Measurements from ENCODE around the gene FAM149A. TPM values are rescaled to one million over a fixed set of nuclear protein-coding genes. Genes with fewer than 3 reads are reported as not detected.

Gene FAM149A
- total RNA-seq, 1 donor from 2014 or later, result 5.8 TPM

DNA sequence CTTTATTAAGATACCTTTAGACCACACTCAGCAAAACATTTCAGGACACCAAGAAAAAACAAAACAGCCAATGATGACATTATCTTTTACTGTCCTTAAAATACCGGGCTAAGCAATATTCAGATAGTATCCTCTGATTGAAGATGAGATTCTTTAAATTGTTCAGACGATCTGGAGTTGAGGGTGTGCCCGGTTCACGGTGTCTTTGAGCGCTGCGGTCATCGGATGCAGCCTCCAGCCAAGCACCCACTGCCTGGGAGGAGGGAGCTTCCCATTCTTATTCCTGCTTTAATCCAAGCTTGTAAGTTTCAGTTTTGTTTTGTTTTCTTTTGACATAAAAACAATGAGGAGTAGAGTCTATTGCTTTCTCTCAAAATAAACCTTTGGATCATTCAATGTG, 14.1 kb downstream of the FAM149A start:
- peaks cover 19% of the 10 kb centered on the region for H3K27me3 Mint-ChIP-seq (ENCODE audit: low read depth)
- no peak overlapping the region for H3K4me3 Mint-ChIP-seq (ENCODE audit: unreplicated experiment)
- no peak overlapping the region for H3K27ac Mint-ChIP-seq (ENCODE audit: unreplicated experiment)
- TF ChIP-seq, protein P1, sequence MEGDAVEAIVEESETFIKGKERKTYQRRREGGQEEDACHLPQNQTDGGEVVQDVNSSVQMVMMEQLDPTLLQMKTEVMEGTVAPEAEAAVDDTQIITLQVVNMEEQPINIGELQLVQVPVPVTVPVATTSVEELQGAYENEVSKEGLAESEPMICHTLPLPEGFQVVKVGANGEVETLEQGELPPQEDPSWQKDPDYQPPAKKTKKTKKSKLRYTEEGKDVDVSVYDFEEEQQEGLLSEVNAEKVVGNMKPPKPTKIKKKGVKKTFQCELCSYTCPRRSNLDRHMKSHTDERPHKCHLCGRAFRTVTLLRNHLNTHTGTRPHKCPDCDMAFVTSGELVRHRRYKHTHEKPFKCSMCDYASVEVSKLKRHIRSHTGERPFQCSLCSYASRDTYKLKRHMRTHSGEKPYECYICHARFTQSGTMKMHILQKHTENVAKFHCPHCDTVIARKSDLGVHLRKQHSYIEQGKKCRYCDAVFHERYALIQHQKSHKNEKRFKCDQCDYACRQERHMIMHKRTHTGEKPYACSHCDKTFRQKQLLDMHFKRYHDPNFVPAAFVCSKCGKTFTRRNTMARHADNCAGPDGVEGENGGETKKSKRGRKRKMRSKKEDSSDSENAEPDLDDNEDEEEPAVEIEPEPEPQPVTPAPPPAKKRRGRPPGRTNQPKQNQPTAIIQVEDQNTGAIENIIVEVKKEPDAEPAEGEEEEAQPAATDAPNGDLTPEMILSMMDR (IDR thresholded peaks at IDR 0.05), result no peak
- no peaks in the 10 kb centered on the region for H3K9me3 Mint-ChIP-seq (ENCODE audit: low read depth)
- no peak for DNase-seq (ENCODE audit: low spot score)
- no peaks in the 10 kb centered on the region for H3K4me1 Mint-ChIP-seq (ENCODE audit: low read depth)
- H3K36me3 Mint-ChIP-seq (ENCODE audit: low read depth), result no peaks in the 10 kb centered on the region

DNA sequence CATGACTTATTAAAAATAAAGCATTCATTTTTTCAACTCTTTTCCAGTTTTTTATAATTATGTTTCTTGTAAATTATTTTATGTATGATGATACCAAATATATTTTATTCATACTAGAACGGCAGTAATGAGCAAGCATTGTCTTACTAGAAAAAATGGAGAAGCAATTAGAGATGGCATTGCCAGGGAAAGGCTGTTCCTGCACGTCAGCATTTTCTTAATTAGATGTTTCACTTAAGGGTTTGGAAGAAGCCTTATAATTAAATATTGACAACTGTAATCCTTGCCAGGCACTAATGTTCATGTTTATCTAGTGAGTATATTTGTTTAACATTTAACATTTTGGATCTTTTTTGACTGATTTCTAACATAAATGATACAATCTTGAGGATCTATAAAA, 16.6 kb downstream of the FAM149A start:
- Mint-ChIP-seq H3K4me3 (ENCODE audit: unreplicated experiment) (no peak overlapping the region), H3K27ac (ENCODE audit: unreplicated experiment) (no peak overlapping the region)
- TF ChIP-seq, protein P1 (IDR thresholded peaks at IDR 0.05), result no peak

GRCh38 chr4:186128842-186129241, 24.3 kb downstream of the FAM149A start:
- DNase-seq (ENCODE audit: low spot score), result no peak
- H3K9me3 Mint-ChIP-seq (ENCODE audit: low read depth), result peaks cover 6% of the 10 kb centered on the region
- TF ChIP-seq, protein P1 (IDR thresholded peaks at IDR 0.05), result no peak
- H3K4me1 Mint-ChIP-seq (ENCODE audit: low read depth), result peaks cover 9% of the 10 kb centered on the region
- no peak overlapping the region for H3K4me3 Mint-ChIP-seq (ENCODE audit: unreplicated experiment)
- no peaks in the 10 kb centered on the region for H3K27me3 Mint-ChIP-seq (ENCODE audit: low read depth)
- no peaks in the 10 kb centered on the region for H3K36me3 Mint-ChIP-seq (ENCODE audit: low read depth)
- no peak overlapping the region for H3K27ac Mint-ChIP-seq (ENCODE audit: unreplicated experiment)

More for the DNA sequence above, 16.6 kb downstream of the FAM149A start:
- Mint-ChIP-seq H3K4me1 (ENCODE audit: low read depth) (no peaks in the 10 kb centered on the region), H3K27me3 (ENCODE audit: low read depth) (peaks cover 19% of the 10 kb centered on the region), H3K36me3 (ENCODE audit: low read depth) (no peaks in the 10 kb centered on the region), H3K9me3 (ENCODE audit: low read depth) (peaks cover 6% of the 10 kb centered on the region)
- DNase-seq (ENCODE audit: low spot score), result no peak

GRCh38 chr4:186131935-186132334, 27.4 kb downstream of the FAM149A start:
- peaks cover 9% of the 10 kb centered on the region for H3K4me1 Mint-ChIP-seq (ENCODE audit: low read depth)
- no peak overlapping the region for H3K27ac Mint-ChIP-seq (ENCODE audit: unreplicated experiment)
- H3K27me3 Mint-ChIP-seq (ENCODE audit: low read depth), result no peaks in the 10 kb centered on the region
- no peak for DNase-seq (ENCODE audit: low spot score)
- H3K36me3 Mint-ChIP-seq (ENCODE audit: low read depth), result no peaks in the 10 kb centered on the region
- TF ChIP-seq, protein P1 (IDR thresholded peaks at IDR 0.05), result no peak
- no peaks in the 10 kb centered on the region for H3K9me3 Mint-ChIP-seq (ENCODE audit: low read depth)
- no peak overlapping the region for H3K4me3 Mint-ChIP-seq (ENCODE audit: unreplicated experiment)

- H3K36me3 Mint-ChIP-seq (ENCODE audit: low read depth), result no peaks in the 10 kb centered on the region
- DNase-seq (ENCODE audit: low spot score), result no peak
- no peak overlapping the region for H3K27ac Mint-ChIP-seq (ENCODE audit: unreplicated experiment)
- no peaks in the 10 kb centered on the region for H3K9me3 Mint-ChIP-seq (ENCODE audit: low read depth)
- peaks cover 9% of the 10 kb centered on the region for H3K4me1 Mint-ChIP-seq (ENCODE audit: low read depth)
- H3K27me3 Mint-ChIP-seq (ENCODE audit: low read depth), result no peaks in the 10 kb centered on the region
- no peak overlapping the region for H3K4me3 Mint-ChIP-seq (ENCODE audit: unreplicated experiment)
- TF ChIP-seq, protein P1 (IDR thresholded peaks at IDR 0.05), result peak; percentile 67
These were observed 28.2 kb downstream of the FAM149A start for GRCh38 chr4:186132577-186133242.

Measured in chondrocyte (in vitro differentiated cells).